ENCODE results near the gene GPR35. TPM values are rescaled to one million over a fixed set of nuclear protein-coding genes. Genes with fewer than 3 reads are reported as not detected.

The GPR35 gene
- total RNA-seq, 1 experiment from 2014 or later = 0.22 TPM

GRCh38 chr2:240630771-240631547 is 5.7 kb downstream of the GPR35 start (continued):
- TF ChIP-seq ZNF532 (CRISPR knock-in tag; IDR thresholded peaks at IDR 0.05; ENCODE audit: borderline replicate concordance) = no peak
- no peak for TF ChIP-seq KAT7 (CRISPR knock-in tag; IDR thresholded peaks at IDR 0.05; ENCODE audit: borderline replicate concordance)
- no peak for TF ChIP-seq OVOL2 (CRISPR knock-in tag; IDR thresholded peaks at IDR 0.05; ENCODE audit: borderline replicate concordance)
- TF ChIP-seq E2F1 (CRISPR knock-in tag; IDR thresholded peaks at IDR 0.05) = no peak
- TF ChIP-seq, protein P1, sequence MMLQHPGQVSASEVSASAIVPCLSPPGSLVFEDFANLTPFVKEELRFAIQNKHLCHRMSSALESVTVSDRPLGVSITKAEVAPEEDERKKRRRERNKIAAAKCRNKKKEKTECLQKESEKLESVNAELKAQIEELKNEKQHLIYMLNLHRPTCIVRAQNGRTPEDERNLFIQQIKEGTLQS (CRISPR knock-in tag; conservative IDR thresholded peaks at IDR 0.05) = no peak

- Mint-ChIP-seq H3K4me3 (no peak overlapping the region), H3K27me3 (ENCODE audit: low read depth) (peaks cover 7% of the 10 kb centered on the region), H3K27ac (no peak overlapping the region), H3K4me1 (no peaks in the 10 kb centered on the region), H3K9me3 (peaks cover 37% of the 10 kb centered on the region), H3K36me3 (peaks cover 21% of the 10 kb centered on the region)
- CTCF ChIA-PET = no interaction called here
- POLR2A ChIA-PET = no interaction called here
- ATAC-seq = no peak
- no peak for DNase-seq (ENCODE audit: low spot score)
- TF ChIP-seq ETV6 (CRISPR knock-in tag; IDR thresholded peaks at IDR 0.05) (no peak), STAT6 (CRISPR knock-in tag; conservative IDR thresholded peaks at IDR 0.05; ENCODE audit: low read depth) (no peak), CREM (CRISPR knock-in tag; IDR thresholded peaks at IDR 0.05) (no peak), ZBTB21 (CRISPR knock-in tag; IDR thresholded peaks at IDR 0.05; ENCODE audit: borderline replicate concordance) (no peak), FOXP1 (CRISPR knock-in tag; IDR thresholded peaks at IDR 0.05; ENCODE audit: borderline replicate concordance) (no peak), JUN (CRISPR knock-in tag; IDR thresholded peaks at IDR 0.05) (no peak), AFF4 (CRISPR knock-in tag; IDR thresholded peaks at IDR 0.05; ENCODE audit: borderline replicate concordance) (no peak), ZNF281 (CRISPR knock-in tag; IDR thresholded peaks at IDR 0.05) (no peak), RORB (CRISPR knock-in tag; IDR thresholded peaks at IDR 0.05) (no peak), SOX15 (CRISPR knock-in tag; IDR thresholded peaks at IDR 0.05) (no peak)
- TF ChIP-seq, protein P2, sequence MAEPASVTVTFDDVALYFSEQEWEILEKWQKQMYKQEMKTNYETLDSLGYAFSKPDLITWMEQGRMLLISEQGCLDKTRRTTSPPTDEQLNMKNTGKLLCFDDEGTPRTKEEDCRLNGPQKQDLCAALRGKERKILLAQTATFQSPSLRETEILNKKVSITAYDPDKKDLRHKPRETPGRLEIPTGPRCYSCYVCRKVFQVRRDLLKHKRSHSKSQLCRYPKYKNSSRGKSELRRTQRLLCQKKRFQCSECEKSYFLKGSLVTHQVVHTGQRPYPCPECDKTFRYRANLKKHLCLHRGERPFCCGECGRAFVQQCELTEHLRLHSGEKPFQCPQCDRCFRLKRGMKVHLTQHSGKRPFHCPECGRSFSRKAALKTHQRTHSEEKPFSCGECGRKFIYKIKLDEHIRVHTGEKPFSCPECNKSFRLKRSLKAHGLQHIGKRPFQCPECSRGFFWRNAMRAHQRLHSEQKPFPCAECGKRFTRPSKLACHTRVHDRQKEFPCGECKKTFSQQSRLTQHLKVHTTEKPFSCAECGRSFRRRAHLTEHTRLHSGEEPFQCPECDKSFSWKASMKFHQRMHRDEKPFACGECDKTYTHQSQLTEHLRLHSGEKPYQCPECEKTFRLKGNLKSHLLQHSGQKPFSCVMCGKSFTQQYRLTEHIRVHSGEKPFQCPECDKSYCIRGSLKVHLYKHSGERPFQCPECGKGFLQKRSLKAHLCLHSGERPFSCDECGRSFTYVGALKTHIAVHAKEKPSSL (CRISPR knock-in tag; conservative IDR thresholded peaks at IDR 0.05) = no peak
These were observed 6.4 kb downstream of the GPR35 start for GRCh38 chr2:240631548-240632305.
